ENCODE results near the gene HDAC4.

DNA sequence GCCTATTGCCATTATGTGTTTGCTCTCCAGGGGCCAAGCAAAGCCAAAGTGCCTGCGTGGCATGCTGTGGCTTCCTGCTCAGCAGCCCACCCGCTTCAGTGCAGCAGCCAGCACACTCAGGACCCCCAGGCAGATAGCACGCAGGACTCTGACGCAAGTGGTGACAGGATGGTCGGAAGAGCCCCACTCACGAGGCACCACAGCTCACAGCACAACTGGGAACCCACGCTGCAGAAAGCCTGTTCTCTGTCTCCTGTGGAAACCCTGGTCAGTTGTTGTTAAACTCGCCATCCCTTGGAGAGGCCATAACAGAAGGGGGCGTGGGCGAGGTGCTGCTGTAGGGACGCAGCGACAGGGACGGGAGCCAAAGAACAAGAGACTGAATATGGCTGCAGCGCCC is 76.4 kb downstream of the HDAC4 start:
- TF ChIP-seq FOXK2 (IDR thresholded peaks at IDR 0.05) = no peak
- TF ChIP-seq TARDBP (IDR thresholded peaks at IDR 0.05) = no peak
- no peak for TF ChIP-seq FOXM1 (IDR thresholded peaks at IDR 0.05; ENCODE audit: borderline replicate concordance)
- no peak for TF ChIP-seq NFRKB (IDR thresholded peaks at IDR 0.05)
- TF ChIP-seq BHLHE40 (IDR thresholded peaks at IDR 0.05; ENCODE audit: borderline replicate concordance) = no peak
- TF ChIP-seq SP1 (IDR thresholded peaks at IDR 0.05) = no peak
- no peak for TF ChIP-seq SUZ12 (IDR thresholded peaks at IDR 0.05)
- no peak for TF ChIP-seq ELF4 (IDR thresholded peaks at IDR 0.05)
- TF ChIP-seq PKNOX1 (IDR thresholded peaks at IDR 0.05) = no peak
- no peak for TF ChIP-seq HDGF (IDR thresholded peaks at IDR 0.05; ENCODE audit: borderline replicate concordance)
- no peak for TF ChIP-seq ZNF384 (IDR thresholded peaks at IDR 0.05)
- no peak for TF ChIP-seq FOXA1 (IDR thresholded peaks at IDR 0.05)
- TF ChIP-seq LEF1 (IDR thresholded peaks at IDR 0.05; ENCODE audit: borderline replicate concordance) = no peak
- no peak for TF ChIP-seq CTBP1 (IDR thresholded peaks at IDR 0.05; ENCODE audit: borderline replicate concordance)

All from HEK293T (cell line).